HG02588 (cell line): Measurements from ENCODE around the gene TEX52.

ENCODE experiments used
- ATAC-seq: cut with Tn5 transposase; IDR thresholded peaks from one replicate; pipeline ENCODE4 v1.9.1; 2021; ENCODE audit warnings: mild to moderate bottlenecking, moderate library complexity; ENCODE audit not compliant: unreplicated experiment

The TEX52 gene

DNA sequence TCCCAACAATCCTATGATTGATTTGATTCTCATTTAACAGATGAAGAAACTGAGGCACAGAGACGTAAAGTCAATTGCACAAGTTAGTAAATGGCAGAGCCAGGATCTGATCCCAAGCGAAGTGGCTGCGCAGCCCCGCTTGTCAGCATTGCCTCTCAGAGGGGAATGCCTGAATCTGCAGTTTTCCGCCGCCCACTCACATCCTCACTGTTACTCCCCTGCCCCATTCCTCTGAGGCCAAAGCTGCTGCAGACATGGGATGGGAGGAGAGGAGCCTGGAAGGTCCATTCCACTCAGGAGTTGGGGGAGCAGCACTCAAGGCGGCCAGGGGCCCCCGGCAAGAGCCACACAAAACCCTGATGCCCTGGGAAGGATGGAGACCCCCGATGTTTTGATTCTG lies 23.0 kb downstream of the TEX52 start:
- ATAC-seq = no peak

DNA sequence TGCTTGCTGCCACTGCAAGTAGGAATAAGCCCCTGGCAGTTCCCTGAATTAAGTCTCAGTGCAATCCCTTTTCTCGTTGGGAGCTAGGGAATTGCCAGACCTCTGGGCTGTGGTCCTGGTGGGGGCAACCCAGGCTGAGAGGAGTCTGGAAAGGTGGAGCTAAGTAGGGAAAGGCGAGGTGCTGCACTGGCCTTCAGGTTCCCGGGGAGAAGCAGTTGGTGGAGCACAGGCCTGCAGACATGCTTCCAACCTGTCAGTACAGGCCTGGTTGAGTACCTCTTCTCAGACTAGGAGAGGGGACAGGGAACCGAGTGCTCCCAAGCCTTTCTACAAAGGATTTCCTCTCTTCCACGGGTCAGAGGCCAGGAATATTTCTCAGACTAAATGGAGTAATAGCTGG lies 23.5 kb downstream of the TEX52 start:
- ATAC-seq = no peak

DNA sequence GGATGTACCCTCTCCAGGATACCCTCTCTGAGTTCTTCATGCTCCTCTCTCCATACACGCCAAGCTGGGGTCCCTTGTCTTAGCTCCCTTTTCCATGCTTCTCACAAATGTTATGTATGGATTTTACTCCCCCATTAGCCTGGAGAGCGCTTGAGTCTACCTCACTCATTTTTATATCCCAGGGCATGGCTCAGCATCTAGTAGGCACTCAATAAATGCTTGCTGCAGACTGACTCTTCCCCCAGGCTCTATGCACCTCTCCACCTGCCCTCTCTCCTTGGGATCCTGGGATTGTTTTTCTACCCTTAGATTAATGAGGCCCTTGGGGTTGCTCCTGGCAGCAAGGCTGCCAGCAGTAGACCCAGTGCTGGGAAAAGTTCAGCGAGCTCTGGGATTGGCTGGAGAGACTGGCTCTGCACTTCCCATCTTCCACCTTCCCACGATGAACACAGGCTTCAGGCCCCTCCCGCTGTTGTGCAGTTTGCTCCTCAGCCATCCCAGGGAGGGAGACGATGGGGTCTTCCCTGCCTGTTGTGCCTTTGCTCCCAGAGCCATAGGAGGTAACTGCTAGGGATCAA lies 24.2 kb downstream of the TEX52 start:
- ATAC-seq = no peak

- ATAC-seq = no peak
Measured at GRCh38 chr12:2829275-2829674, 27.6 kb downstream of the TEX52 start.

DNA sequence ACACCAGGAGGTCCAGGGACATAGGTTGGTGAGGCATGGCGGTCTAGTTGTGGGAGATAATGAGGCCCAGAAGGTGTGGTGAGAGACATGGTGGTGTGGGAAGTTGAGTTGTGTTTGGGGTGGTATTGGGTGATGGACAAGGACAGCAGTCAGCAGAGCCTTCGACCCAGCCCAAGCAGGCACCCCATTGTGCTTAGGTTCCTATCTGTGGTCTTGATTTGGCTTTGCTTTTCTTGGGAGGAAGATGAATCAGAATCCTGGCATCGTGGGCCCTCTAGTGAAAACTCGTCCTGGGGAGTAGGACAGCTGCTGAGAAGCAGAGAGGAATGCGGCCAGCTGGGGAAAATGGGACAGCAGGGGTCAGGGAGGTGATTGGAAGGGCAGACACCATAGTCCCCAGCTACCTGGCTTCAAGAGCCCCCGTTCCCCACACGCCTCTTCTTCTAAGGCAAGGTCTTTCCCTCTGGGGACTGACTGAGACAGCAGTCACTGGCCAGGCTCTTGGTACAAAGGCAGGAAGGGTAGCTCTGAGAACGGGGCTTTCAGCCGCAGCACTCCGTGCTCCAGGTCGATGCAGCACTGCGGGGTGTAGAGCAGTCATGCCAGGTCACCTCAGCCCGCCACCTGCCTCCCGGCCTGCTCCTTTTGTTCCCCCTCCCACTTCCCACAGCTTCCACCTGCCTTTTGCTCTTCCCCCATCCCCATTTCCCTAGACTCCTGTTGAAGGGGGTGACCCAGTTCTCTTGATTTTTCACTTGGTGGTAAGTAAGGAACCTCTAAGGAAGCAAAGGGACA lies 29.9 kb downstream of the TEX52 start:
- no peak for ATAC-seq

- ATAC-seq = no peak
Measured at GRCh38 chr12:2826036-2826435, 30.8 kb downstream of the TEX52 start.

DNA sequence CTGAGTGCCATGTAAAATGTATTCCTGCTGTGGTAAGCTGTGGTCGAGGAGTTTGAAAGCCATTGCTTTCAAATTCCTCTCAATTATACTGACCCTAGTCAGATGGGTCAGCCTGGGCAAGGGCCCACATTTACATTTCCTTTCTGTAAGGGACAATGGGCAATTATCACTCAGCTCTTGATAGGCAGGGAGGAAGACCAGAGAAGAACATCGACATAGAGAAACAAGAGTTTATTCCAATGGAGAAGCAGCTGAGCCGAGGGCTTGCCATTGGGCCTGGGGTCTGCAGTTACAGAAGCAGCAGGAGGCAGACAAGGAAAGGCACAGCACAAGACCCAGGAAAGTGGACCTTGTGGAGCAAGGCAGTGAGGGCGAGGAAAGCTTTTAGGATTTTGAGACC lies 31.7 kb downstream of the TEX52 start:
- no peak for ATAC-seq

GRCh38 chr12:2824541-2824940 lies 32.3 kb downstream of the TEX52 start:
- no peak for ATAC-seq

DNA sequence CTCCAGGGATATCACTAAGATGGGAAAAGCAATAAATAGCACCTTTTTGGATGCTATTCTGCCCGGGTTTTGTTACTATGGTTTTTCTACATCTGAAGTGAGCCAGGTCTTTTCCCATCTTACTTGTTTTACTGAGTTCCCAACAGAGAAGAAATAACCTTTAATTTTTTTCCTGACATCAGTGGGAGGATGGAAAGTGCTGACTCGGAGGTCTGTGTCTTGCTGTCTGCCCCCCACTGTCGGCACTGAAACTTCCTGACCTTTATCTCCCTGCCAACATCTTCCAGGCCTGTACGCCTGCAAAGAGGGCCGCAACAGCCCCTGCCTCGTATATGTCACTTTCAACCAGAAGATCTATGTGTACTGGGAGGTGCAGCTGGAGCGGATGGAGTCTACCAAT lies 33.4 kb downstream of the TEX52 start:
- no peak for ATAC-seq

DNA sequence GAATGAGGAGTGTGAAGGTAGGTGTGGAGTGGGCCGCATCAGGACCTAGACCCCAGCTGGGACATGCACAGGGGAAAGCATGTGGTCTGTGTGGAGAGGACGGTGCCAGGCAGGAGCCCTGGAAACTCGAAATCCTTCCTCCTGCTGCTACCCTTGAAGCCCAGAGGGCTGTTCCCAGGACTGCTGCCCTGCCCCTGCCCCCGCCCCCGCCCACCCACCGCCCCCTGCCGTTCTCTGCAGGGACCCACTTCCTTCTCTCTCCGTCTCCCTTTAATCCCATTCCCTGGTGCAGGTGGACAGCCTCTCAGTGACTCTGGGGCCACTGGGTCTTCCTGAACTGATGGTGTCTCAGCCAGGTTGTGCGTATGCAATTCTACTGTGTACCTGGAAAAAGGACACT lies 36.4 kb downstream of the TEX52 start:
- no peak for ATAC-seq

GRCh38 chr12:2819810-2820209 lies 37.0 kb downstream of the TEX52 start:
- ATAC-seq = no peak

DNA sequence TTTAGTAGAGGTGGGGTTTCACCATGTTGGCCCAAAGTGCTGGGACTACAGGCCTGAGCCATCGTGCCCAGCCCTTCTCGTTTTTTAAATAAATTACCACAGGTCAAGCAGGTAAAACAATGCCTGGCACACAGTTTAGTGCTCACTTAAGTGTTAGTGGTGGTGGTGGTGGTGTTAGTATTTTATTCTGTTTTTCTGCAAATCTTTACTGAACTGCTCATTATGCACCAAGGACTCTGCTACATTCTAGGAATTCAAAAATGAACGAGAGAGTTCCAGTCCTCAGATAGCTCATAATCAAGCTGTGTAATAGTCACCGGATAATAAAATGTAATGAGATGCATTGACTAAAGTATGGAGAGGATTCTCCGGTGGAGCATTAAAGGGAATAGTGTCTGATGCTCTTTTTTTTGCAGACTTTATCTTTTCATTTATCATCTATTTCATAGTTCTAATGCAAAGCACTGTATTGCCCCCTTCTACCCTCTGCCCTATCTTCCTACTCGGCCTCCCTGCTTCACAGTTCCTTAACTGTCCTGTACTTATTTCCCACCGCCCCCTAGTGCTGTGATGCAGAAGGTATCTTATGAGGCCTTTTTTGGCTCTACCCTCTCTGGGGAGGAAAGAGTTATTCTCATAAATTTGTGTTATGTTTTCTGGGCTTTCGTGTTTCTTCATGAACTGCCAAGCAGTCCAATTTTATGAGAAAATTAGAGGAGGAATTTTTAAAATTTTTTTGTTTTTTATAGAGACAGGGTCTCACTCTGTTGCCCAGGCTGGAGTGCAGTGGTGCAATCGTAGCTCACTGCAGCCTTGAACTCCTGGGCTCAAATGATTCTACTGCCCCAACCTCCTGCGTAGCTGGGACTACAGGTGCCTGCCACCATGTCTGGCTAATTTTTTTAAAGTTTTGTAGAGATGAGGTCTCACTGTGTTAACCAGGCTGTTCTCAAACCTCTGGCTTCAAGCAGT lies 43.3 kb downstream of the TEX52 start:
- peak; percentile 31 for ATAC-seq

- ATAC-seq = peak; percentile 96
Measured at GRCh38 chr12:2812290-2813213, 44.3 kb downstream of the TEX52 start, which contains the start of gene ITFG2. TSS of gene ITFG2 (plus strand) at chr12:2812668. CDS start at chr12:2812761, 93 bp downstream.

GRCh38 chr12:2811801-2812200 lies 45.0 kb downstream of the TEX52 start:
- ATAC-seq = no peak

GRCh38 chr12:2806700-2807099 lies 50.1 kb downstream of the TEX52 start:
- no peak for ATAC-seq

GRCh38 chr12:2805143-2805520 lies 51.7 kb downstream of the TEX52 start:
- ATAC-seq = no peak

DNA sequence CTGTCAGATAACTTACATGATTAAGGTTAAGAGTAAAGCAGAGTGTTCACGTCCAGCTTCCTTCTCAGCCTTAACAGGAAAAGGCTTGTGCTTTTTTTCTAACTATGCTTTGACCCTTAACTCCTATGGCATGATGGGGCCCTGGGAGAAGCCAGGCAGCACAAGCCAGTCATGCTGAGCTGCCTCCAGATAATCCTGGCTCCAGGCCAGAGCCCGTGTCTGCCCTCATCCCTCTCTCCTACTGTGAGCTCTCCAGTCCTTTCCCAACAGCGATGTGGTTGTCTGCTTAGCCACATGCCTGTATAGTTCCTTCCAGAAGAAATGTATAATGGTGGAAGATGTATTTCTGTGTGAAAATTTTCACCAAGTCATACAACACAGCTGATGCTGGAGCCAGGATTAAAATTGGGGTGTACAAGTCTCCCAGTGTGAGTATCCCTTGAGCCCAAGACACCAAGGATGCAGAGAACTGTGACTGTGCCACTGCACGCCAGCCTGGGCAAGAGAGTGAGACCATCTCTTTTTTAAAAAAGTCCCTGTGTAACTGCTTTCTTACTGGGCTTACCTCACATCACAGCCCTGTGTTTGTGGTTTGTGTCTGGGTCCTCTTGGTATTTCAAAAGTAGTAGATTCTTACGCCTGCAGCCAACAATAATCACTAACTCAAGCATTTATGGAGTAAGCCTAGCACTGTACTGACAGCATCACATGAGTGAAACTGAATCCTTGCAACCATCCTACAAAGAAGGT lies 52.3 kb downstream of the TEX52 start:
- no peak for ATAC-seq

DNA sequence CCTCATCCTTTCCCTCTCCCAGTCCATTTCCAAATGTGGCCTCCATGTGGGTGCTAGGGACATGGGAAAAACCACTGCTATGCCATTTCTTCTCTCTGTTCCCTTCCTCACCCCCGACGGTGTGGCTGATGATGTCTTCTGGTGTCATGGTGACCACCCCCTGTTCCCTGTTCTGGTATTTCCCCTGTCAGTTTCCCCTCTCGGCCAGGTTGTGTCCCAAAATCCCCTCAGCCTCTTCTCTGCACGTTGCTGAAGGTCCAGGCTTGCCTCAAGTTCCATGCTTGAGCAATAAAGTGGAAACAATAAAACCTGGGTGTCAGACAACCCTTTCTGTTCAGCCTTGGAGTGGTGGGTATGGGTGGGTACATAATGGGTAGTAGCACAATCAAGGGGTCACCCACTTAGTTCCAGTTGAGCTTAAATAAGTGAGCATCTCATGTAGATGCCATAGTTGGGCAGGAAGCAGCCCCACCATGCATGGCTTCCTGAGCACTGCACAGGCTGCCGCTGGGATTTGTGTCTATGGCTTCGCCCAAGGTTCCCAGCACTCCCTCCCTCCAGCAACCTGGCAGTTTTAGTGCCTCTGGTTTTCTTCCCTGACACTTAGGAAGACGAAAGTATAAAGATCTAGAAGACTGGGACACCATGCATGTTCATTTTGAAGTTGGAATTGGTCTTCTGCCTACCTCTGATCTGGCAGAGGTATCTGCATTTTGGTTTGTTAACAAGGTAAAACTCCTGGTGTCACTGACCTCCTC lies 53.0 kb downstream of the TEX52 start:
- ATAC-seq = no peak
